ENCODE results near the gene OIT3.

The OIT3 gene

GRCh38 chr10:72893136-72893798, at the start of gene OIT3:
TSS of gene OIT3 (plus strand) at chr10:72893739. CDS start at chr10:72893799, 60 bp downstream.
- DNase-seq (ENCODE audit: low read depth), result no peak

DNA sequence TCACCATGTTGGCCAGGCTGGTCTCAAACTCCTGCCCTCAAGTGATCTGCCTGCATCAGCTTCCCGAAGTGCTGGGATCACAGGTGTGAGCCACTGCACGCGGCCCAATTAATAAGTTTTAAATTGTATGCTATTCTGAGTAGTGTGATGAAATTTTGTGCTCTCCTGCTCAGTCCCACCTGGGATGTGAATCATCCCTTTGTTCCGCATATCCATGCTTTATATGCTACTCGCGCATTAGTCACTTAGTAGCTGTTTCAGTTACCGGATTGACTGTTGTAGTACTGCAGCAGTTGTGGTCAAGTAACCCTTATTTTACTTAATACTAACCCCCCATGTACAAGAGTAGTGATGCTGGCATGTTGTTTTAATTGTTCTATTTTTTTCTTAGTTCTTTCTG, 47.3 kb upstream of the OIT3 start:
- DNase-seq (ENCODE audit: low read depth), result peak; percentile 24

DNA sequence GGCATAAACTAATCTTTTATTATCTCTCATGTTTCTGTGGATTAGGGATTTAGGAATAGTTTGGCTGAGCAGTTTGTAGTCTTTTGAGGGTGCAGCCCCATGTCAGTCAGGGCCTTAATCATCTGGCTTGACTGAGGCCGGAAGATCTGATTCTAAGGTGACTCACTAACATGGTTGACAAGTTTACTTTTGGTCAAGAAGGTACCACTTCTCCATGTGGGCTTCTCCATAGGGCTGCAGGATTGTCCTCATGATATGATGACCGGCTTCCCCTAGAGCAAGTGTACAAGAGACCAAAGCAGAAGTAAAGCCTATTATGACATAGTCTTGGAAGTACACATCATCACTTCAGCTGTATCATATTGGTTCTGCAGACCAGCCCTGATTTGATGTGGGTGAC, 45.9 kb upstream of the OIT3 start:
- DNase-seq (ENCODE audit: low read depth), result no peak

DNA sequence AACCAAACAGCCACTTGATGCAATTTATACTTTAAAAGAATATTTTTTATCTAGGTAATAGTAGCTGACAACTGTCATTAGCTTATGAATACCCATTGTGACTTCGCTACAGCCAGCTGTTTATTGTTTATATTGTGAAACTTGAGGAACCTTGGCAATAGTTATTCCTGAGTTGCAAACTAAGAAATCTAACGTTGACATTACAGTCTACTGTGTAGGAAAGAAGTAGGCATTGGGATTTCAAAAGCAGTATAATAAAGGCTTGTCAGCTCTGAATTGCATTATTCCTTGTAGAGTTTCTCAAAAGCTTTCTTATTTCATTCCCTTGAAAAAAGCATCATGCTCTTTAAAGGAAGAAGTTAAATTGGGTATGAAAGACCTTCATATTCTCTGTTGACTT, 42.7 kb upstream of the OIT3 start:
- no peak for DNase-seq (ENCODE audit: low read depth)

DNA sequence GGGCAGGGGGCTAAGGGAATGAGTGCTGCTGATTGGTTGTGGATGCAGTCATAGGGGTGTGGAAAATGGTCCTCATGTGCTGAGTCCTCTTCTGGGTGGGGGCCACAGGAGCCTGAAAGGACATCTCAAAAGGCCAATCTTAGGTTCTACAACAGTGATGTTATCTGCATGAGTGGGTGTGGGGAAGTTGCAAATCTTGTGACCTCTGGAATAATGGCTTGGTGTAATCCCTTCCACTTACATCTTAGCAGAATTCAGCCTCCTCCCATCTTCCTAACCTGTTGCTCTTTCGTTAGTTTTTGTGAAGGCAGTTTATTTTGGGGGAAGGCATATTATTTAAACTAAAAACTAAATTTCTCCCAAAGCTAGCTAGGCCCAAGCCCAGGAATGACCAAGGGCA, 42.0 kb upstream of the OIT3 start:
- no peak for DNase-seq (ENCODE audit: low read depth)

DNA sequence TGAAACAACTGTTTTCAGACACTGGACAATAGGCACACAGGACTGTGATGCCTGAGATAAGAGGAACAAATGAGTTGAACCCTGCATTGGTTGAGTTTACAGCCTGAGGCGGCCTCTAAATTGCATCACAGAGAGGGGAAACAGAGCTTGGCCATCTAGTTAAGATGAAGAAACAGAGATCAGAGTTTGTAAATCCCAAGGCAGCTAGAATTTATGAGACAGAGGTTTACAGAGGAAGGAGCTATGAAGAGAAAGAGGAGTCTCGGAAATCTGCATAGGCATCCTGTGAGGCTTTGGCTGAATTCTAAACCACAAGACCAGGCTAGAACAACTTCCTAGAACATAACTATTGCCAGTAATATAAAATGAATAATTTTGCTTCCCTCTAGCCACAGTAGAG, 41.0 kb upstream of the OIT3 start:
- DNase-seq (ENCODE audit: low read depth), result no peak

DNA sequence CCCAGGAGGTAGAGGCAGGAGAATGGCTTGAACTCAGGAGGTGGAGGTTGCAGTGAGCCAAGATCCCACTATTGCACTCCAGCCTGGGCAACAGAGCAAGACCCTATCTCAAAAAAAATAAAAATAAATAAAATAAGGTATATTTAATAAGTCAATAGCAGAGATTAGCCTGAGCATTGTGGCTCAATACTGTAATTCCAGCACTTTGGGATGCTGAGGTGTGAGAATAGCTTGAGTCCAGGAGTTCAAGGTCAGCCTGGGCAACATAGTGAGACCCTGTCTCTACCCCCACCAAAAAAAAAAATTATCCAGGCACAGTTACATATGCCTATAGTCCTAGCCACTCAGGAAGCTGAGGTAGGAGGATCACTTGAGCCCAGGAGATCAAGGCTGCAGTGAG, 38.4 kb upstream of the OIT3 start:
- no peak for DNase-seq (ENCODE audit: low read depth)

DNA sequence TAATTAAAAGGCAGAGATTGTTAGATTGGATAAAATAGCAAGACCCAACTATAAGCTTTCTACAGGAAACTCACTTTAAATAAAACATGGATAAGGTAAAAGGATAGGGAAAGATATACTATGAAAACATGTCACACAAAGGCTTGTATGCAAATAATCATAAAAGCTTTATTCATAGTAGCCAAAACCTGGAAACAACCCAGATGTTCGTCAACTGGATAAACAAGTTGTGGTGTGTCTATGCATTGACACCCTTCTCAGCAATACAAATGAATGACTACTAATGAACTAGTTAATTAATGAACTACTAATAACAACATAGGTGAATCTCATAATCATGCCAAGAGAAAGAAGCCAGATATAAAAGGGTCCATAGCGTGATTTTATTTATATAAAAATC, 37.7 kb upstream of the OIT3 start:
- DNase-seq (ENCODE audit: low read depth), result no peak

DNA sequence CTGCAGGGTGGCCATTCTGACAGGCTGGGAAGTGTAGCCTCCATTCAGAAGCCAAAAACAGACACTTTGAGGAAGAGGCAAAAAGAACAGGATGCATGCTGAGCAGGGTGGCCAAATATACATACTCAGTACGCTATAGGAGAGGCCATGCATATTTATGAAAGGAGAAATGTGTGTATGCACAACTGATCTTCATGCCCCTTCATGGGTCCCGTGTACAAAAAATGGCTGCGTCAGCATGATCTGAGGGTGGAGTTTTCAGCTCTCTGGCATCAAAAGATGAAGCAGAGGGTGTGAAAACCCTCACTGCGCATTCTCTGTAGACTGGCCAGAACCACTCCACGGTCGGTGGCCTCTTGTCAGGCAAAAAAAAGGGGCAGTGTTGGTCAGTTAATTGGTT, 35.5 kb upstream of the OIT3 start:
- DNase-seq (ENCODE audit: low read depth), result no peak

GRCh38 chr10:72862957-72863356, 30.6 kb upstream of the OIT3 start:
- no peak for DNase-seq (ENCODE audit: low read depth)

DNA sequence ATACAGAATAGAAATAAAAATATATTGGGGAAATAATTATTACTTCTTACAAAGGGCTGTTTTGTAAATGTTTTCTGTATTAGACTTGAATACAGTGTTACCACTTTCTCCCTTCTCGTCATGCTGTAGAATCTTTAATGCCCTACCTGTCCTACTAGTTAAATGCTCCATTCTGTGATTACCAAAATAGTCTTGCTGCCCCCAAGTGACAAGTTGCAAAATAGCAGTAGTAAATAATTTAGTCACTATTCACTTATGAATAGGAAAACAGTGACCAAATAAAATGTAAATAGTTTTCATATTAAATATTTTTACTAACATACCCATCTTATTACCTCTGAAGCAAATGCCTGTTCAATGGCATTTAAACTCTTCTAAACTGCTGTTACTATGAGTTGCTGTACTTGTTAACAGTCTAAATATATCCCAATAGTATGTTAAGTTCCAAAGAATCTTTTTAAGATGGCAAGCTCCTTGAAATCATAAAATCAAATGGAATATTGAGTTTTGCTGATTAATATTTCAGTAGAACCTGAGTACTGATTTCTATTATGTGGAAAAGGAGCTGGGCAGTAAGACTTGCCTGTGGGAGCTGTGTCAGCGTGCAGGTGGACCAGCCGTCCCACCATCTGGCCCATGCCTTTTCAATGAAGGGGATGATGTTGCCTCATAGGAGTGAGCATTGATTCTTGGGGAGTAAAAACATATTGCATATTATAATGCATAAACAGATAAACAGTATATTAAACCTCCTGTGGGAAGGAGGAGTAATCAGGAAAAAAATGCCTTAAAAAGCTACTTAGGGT, 18.1 kb upstream of the OIT3 start:
- no peak for DNase-seq (ENCODE audit: low read depth)

GRCh38 chr10:72879245-72879644, 14.3 kb upstream of the OIT3 start:
- no peak for DNase-seq (ENCODE audit: low read depth)

DNA sequence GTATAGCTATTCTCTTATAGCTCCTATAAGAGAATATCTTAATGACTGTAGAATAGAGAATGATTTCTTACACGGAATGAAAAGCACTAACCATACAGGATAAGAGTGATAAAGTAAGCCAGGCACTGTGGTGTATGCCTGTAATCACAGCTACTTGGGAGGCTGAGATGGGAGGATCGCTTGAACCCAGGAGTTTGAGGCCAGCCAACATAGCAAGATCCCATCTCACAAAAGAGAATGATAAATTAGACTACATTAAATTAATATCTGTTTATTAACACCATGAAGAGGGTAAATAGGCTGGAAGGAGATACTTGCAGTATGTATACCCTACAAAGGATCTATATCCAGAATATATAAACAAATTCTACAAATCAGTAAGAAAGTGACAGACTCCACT, 12.2 kb upstream of the OIT3 start:
- DNase-seq (ENCODE audit: low read depth), result no peak

- no peak for DNase-seq (ENCODE audit: low read depth)
Measured at GRCh38 chr10:72883861-72884260, 9.7 kb upstream of the OIT3 start.

GRCh38 chr10:72885953-72886352, 7.6 kb upstream of the OIT3 start:
- no peak for DNase-seq (ENCODE audit: low read depth)

DNA sequence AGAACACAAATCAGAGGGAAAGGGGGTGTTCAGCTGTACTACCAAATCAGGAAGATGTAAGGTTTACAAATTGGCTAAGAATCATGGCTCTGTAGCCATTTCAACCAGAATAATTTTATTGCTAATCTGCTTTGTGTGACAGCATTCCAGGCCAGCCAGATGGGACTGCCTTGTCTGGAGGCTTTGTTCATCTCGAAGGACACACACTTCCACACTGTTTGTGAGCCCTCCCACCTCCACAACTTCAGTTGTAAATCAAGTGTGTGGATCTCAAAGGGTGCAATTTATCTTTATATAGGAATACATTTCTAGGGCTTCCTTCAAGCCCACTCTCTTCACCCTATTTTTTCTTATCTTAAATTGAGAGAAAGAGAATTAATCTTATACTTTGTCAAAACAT, 6.9 kb upstream of the OIT3 start:
- no peak for DNase-seq (ENCODE audit: low read depth)

GRCh38 chr10:72887043-72887442, 6.5 kb upstream of the OIT3 start:
- no peak for DNase-seq (ENCODE audit: low read depth)

DNA sequence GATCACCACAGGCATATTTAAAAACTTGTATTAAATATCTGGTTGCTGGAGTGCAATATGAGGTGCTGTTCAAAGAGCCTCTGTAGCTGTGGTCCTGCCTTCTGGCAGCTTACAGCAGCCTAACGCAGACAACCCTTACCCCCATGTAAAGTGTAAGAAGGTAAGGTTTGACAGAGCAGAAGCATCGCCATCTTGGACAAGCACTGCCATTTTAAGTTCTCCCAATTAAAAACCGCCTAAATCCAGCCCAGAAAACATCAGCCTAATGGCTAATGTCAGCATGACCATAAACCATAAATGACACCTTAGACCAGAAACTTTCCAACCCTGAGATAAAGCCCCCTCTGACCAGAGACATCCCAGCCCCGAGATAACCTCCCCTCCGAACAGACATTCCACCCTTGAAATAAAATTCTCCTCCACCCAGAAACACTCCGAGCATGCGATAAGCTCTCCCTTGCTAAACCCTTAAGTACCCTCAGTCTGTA, 5.3 kb upstream of the OIT3 start:
- no peak for DNase-seq (ENCODE audit: low read depth)

GRCh38 chr10:72889391-72889831, 4.1 kb upstream of the OIT3 start:
- no peak for DNase-seq (ENCODE audit: low read depth)

GRCh38 chr10:72890086-72890485, 3.5 kb upstream of the OIT3 start:
- DNase-seq (ENCODE audit: low read depth), result no peak

GRCh38 chr10:72895236-72895850, 1.8 kb downstream of the OIT3 start:
- no peak for DNase-seq (ENCODE audit: low read depth)

DNA sequence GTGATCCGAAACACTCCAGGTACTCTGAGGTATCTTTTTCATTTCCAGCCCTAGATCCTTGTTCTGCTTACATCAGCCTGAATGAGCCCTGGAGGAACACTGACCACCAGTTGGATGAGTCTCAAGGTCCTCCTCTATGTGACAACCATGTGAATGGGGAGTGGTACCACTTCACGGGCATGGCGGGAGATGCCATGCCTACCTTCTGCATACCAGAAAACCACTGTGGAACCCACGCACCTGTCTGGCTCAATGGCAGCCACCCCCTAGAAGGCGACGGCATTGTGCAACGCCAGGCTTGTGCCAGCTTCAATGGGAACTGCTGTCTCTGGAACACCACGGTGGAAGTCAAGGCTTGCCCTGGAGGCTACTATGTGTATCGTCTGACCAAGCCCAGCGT, 5.1 kb downstream of the OIT3 start:
- no peak for DNase-seq (ENCODE audit: low read depth)

GRCh38 chr10:72899545-72899944, 6.0 kb downstream of the OIT3 start:
- DNase-seq (ENCODE audit: low read depth), result no peak
